ENCODE data around the gene RSRC1. TPM values are rescaled to one million over a fixed set of nuclear protein-coding genes. Genes with fewer than 3 reads are reported as not detected.

Gene RSRC1
- total and polyA plus RNA-seq, 8 donors, result 7.7 to 19.9 (median 10.2) TPM

GRCh38 chr3:158565076-158565475, 455.2 kb downstream of the RSRC1 start:
- Histone ChIP-seq H3K36me3 (no peaks in the 10 kb centered on the region), H3K27ac (no peak overlapping the region), H3K4me3 (no peak overlapping the region), H3K27me3 (no peaks in the 10 kb centered on the region), H3K9me3 (peaks cover 0 to 3% (median 0%) of the 10 kb centered on the region in 4 donors), H3K4me1 (no peaks in the 10 kb centered on the region)
- WGBS, 2 donors, result 88 to 89% methylated on average over 5 to 6 of the region's 6 CpGs
- no peak for ATAC-seq
- no peak for TF ChIP-seq CTCF (IDR thresholded peaks at IDR 0.05)
- DNase-seq, result no peak
- intact Hi-C loops (cut with DNase I), result no loop called here
- no peak for FAIRE-seq

GRCh38 chr3:158568784-158569183, 458.9 kb downstream of the RSRC1 start:
- H3K27me3 ChIP-seq, result no peaks in the 10 kb centered on the region
- no peak for FAIRE-seq
- H3K27ac ChIP-seq, result no peak overlapping the region
- H3K9me3 ChIP-seq, result no peaks in the 10 kb centered on the region
- intact Hi-C loops (cut with DNase I), result no loop called here
- no peak overlapping the region for H3K4me3 ChIP-seq
- no peak for ATAC-seq
- no peaks in the 10 kb centered on the region for H3K4me1 ChIP-seq
- no peak for TF ChIP-seq CTCF (IDR thresholded peaks at IDR 0.05)
- 73 to 82% methylated on average over 3 of the region's 3 CpGs for WGBS, 2 donors
- no peak for DNase-seq
- H3K36me3 ChIP-seq, result no peaks in the 10 kb centered on the region

GRCh38 chr3:158569794-158570193, 459.9 kb downstream of the RSRC1 start:
- WGBS, 2 donors, result 38 to 52% methylated on average over 3 of the region's 3 CpGs
- H3K27me3 ChIP-seq, result no peaks in the 10 kb centered on the region
- H3K9me3 ChIP-seq, result no peaks in the 10 kb centered on the region
- intact Hi-C loops (cut with DNase I), result no loop called here
- ATAC-seq (no peak), DNase-seq (no peak), FAIRE-seq (no peak)
- no peak for TF ChIP-seq CTCF (IDR thresholded peaks at IDR 0.05)
- no peaks in the 10 kb centered on the region for H3K36me3 ChIP-seq
- H3K27ac ChIP-seq, result no peak overlapping the region
- no peaks in the 10 kb centered on the region for H3K4me1 ChIP-seq
- H3K4me3 ChIP-seq, result no peak overlapping the region

GRCh38 chr3:158570999-158571702, 461.3 kb downstream of the RSRC1 start, which contains the start of gene MLF1:
TSS of gene MLF1 (plus strand) at chr3:158571194. CDS start at chr3:158571301, 107 bp downstream.
- Histone ChIP-seq H3K9me3 (no peaks in the 10 kb centered on the region), H3K27me3 (no peaks in the 10 kb centered on the region), H3K4me3 (peak within 1 kb of the TSS; percentile 3 to 50 (median 30)), H3K4me1 (no peaks in the 10 kb centered on the region), H3K36me3 (no peaks in the 10 kb centered on the region), H3K27ac (peak within 1 kb of the TSS in 1 of 4 donors; percentile 31)
- ATAC-seq (peak; percentile 100), FAIRE-seq (peak; percentile 78), DNase-seq (peak; percentile 91 to 97 (median 96))
- TF ChIP-seq CTCF (IDR thresholded peaks at IDR 0.05), result no peak
- 1% methylated on average over 51 of the region's 51 CpGs for WGBS, 2 donors
- intact Hi-C loops (cut with DNase I), result no loop called here
